Lower leg skin (tissue), 3 donors: ENCODE measurements around the gene RFX5.

Experiments used
- CTCF ChIP-seq, 3 donors: fragments of 450-650 bp; IDR thresholded peaks; one replicate each; pipeline ENCODE4 v1.5.1; 2016; ENCODE audit warnings: antibody characterized with exemption in 3 of 3, mild to moderate bottlenecking in 3 of 3, moderate library complexity in 2 of 3
- POLR2A ChIP-seq, 2 donors: fragments of 450-650 bp; IDR thresholded peaks; one replicate each; pipeline ENCODE4 v1.6.1; 2016 to 2017; ENCODE audit warnings: antibody characterized with exemption in 2 of 2, mild to moderate bottlenecking in 1 of 2, moderate library complexity in 1 of 2

- TF ChIP-seq POLR2A (IDR thresholded peaks at IDR 0.05), result no peak
- no peak for TF ChIP-seq CTCF (IDR thresholded peaks at IDR 0.05)
Observed at GRCh38 chr1:151327903-151328674, 19.0 kb downstream of the RFX5 start.
